Activated naive CD8-positive, alpha-beta T cell treated with anti-CD3 and anti-CD28 coated beads for 36 hours (primary cell): ENCODE results near the gene NUP214. TPM values are rescaled to one million over a fixed set of nuclear protein-coding genes. Genes with fewer than 3 reads are reported as not detected.
"Not testable (repeated sequence)": the region's sequence is repeated elsewhere in the genome, so short reads cannot be mapped to it uniquely, and the experiment has no call there.

Experiments
- DNase-seq: peaks from one replicate; pipeline ENCODE4 v3.0.0; 2021
- H3K27ac Mint-ChIP-seq: one replicate; pipeline ENCODE4 v1.8.0; 2022; ENCODE audit warnings: mild to moderate bottlenecking, moderate library complexity, mixed read lengths
- H3K27me3 Mint-ChIP-seq: one replicate; pipeline ENCODE4 v1.8.0; 2022; ENCODE audit warnings: mild to moderate bottlenecking, mixed read lengths
- H3K36me3 Mint-ChIP-seq: one replicate; pipeline ENCODE4 v1.8.0; 2021; ENCODE audit warnings: mild to moderate bottlenecking, mixed read lengths
- H3K4me1 Mint-ChIP-seq: one replicate; pipeline ENCODE4 v1.8.0; 2021; ENCODE audit warnings: mixed read lengths
- H3K4me3 Mint-ChIP-seq: one replicate; pipeline ENCODE4 v1.8.0; 2022; ENCODE audit warnings: mild to moderate bottlenecking, moderate library complexity, mixed read lengths
- H3K9me3 Mint-ChIP-seq: one replicate; pipeline ENCODE4 v1.8.0; 2022; ENCODE audit warnings: mixed read lengths
- total RNA-seq, 2 experiments: library from RNA; stranded (reverse); gene quantifications; one replicate each; pipeline ENCODE4 v1.2.3, GENCODE V29; 2021

The NUP214 gene
- total RNA-seq, 2 experiments from 2014 or later = 68.2 to 73.2 TPM

DNA sequence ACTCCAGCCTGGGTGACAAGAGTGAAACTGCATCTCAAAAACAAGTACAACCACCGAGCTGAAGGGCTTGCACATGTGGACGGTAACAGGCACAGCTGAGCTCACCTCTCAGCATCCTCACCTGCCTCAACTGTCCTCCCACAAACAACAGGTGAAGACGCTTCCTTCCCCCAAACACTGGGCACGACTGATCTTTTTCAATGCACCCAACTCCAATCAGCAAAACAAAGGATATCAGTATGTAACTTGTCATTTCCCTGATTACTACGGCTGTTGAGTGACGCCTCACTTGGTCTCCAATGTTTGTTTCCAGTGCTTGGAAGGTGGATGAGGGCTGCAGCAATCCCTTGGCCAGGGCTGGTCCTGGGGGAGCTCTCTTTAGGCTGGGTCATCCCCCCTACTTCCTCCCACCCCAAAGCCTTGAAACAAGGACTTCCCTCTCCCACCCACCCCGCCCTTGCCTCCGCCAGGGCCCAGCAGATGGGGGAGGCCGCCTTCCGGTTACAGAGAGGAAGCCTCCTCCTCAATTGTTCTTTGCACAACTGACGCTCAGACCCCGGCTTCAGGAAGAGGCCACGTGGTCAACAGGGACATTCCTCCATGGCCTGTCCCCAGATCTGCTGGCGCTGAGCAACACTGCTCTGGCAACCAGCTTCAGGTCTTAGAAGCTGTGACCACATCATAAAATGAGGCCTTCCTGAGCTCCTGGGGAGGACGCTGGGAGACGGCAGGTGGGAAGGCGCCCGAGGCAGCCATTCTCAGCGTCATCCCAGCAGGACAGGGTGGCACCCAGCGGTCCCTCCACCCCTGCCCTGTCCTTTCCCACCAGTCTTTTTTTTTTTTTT lies 145.0 kb downstream of the NUP214 start:
- Mint-ChIP-seq H3K4me1 (peaks cover 67% of the 10 kb centered on the region), H3K27me3 (no peaks in the 10 kb centered on the region), H3K27ac (peak overlapping the region; percentile 95), H3K36me3 (peaks cover 57% of the 10 kb centered on the region), H3K4me3 (peak overlapping the region; percentile 98), H3K9me3 (no peaks in the 10 kb centered on the region)
- DNase-seq = peak; percentile 67

DNA sequence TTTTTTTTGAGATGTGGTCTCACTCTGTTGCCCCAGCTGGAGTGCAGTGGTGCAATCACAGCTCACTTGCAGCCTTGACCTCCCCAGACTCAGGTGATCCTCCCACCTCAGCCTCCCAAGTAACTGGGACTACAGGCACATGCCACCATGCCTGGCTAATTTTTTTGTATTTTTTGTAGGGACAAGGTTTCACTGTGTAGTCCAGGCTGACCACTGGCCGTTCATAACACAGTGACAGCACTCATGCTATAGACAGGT lies 145.6 kb downstream of the NUP214 start:
- Mint-ChIP-seq H3K4me3 (peak overlapping the region; percentile 98), H3K27ac (peak overlapping the region; percentile 95), H3K36me3 (peaks cover 61% of the 10 kb centered on the region), H3K4me1 (peaks cover 61% of the 10 kb centered on the region)
- not testable (repeated sequence) for H3K9me3 Mint-ChIP-seq, DNase-seq, H3K27me3 Mint-ChIP-seq

DNA sequence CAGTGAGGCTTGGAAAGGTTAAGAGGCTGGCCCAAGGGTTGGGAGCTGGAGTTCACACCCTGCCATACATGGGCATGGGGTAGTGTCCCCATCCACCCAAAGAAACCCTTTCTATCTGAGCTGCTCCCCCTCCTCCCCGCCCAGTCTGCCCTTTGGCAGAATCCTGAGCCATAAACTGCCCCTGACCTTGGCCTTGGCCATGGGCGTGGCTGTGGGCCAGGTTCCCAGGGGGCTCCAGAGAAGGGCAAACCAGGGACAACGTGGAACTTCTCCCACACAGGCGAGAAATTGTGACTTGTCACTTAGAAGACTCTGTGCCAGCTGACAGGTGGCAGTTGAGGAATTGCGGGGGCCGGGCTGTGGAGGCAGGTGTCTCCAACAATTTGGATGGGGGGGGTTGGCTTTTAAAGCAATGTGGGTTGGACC lies 146.1 kb downstream of the NUP214 start:
- peaks cover 59% of the 10 kb centered on the region for H3K36me3 Mint-ChIP-seq
- H3K27me3 Mint-ChIP-seq = no peaks in the 10 kb centered on the region
- H3K27ac Mint-ChIP-seq = peak overlapping the region; percentile 95
- DNase-seq = no peak
- no peaks in the 10 kb centered on the region for H3K9me3 Mint-ChIP-seq
- H3K4me3 Mint-ChIP-seq = peak overlapping the region; percentile 98
- peaks cover 56% of the 10 kb centered on the region for H3K4me1 Mint-ChIP-seq

DNA sequence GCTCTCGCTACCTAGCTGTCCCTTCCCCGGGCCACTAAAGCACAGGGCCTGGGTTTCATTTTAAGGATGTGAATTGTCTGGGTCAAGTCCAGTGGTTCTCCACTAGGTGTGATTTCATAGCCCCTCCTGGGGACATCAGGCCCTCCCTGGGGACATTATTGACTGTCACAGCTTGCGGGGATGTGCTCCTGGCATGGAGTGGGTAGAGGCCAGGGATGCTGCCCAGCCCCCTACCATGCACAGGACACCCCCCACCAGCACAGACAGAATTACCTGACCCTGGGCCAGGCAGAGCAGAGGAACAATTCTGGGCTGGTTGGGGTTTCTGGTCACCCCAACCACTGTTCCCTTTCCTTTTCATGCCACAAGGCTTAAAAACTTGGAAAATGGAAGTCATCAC lies 146.8 kb downstream of the NUP214 start:
- peaks cover 56% of the 10 kb centered on the region for H3K36me3 Mint-ChIP-seq

DNA sequence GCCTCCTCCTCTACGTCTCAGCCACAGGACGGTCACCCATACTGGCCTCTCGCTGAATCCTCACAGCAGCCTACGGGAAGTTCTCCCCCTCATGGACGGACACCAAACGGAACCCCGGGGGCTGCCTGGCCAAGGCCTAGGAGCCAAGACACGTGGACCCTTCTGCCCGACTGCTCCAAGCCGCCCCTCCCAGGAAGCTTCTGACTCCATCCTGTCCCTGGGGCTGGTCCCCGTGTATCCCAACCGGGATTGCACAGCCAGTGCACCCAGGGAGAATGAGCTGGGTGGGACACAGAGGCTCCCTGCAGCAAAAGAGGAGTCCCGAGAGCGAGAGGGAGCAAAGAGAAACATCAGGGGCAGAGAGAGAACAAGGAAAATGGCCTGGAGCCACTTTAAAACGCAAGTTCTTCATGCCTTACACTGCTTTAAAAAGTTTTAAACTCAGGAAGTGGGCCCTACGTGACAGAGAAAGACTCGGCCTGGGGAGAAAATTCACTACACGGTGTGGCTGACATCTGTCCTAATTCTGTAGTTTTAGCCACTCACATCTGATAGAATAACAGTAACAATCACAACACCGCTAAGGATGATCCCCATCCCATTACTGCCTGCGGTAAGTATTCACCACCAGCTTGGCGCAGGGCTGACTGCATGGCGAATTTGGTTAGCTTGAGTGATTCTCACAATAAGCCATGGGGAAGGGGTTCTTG lies 147.9 kb downstream of the NUP214 start:
- peak overlapping the region; percentile 95 for H3K27ac Mint-ChIP-seq
- peaks cover 45% of the 10 kb centered on the region for H3K4me1 Mint-ChIP-seq
- peaks cover 56% of the 10 kb centered on the region for H3K36me3 Mint-ChIP-seq
- H3K4me3 Mint-ChIP-seq = peak overlapping the region; percentile 98
- no peaks in the 10 kb centered on the region for H3K27me3 Mint-ChIP-seq
- DNase-seq = peak; percentile 46
- H3K9me3 Mint-ChIP-seq = no peaks in the 10 kb centered on the region

More for the DNA sequence above, 146.8 kb downstream of the NUP214 start:
- Mint-ChIP-seq H3K27me3 (no peaks in the 10 kb centered on the region), H3K4me3 (peak overlapping the region; percentile 98), H3K4me1 (peaks cover 50% of the 10 kb centered on the region), H3K27ac (peak overlapping the region; percentile 95), H3K9me3 (no peaks in the 10 kb centered on the region)
- no peak for DNase-seq

DNA sequence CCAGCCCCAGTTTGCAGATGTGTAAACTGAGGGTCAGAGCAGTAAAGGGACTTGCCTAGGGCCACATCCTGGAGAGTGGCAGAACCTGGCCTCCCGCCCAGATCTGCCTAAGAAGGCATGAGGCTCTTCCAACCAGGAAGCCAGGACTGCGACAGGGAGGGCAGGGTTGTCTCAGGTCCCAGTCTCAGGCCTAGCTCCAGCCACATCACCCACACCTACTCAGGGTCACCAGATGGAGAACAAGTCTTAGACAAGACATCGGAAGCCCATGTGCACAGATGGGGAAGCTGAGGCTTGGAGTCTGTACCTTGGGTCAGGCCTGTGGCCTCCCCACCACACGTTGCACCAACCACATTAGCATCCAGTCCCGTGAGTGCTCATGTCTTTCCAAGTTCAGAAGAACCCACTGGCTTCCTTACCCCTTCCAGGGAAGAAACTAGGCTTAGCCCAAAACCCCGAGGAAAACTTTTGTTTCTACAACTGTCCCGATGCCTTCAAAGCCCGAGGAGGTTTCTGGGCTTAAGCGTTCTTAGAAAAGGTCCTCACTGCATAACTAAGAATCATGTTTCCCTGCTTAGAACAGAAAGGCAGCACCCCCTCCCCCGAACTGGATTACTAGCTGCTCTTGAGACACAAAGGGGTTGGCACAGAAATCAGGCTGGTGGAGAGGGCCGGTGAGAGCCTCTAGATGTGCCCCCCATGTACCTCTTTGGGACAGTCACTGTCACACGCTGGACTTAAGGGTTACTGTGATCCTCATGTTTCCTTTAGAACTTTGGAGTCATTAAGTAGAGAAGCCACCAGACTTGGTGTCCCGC lies 148.7 kb downstream of the NUP214 start:
- H3K9me3 Mint-ChIP-seq = no peaks in the 10 kb centered on the region
- peak overlapping the region; percentile 95 for H3K27ac Mint-ChIP-seq
- peaks cover 53% of the 10 kb centered on the region for H3K36me3 Mint-ChIP-seq
- DNase-seq = no peak
- H3K4me3 Mint-ChIP-seq = peak overlapping the region; percentile 98
- peaks cover 46% of the 10 kb centered on the region for H3K4me1 Mint-ChIP-seq
- no peaks in the 10 kb centered on the region for H3K27me3 Mint-ChIP-seq

DNA sequence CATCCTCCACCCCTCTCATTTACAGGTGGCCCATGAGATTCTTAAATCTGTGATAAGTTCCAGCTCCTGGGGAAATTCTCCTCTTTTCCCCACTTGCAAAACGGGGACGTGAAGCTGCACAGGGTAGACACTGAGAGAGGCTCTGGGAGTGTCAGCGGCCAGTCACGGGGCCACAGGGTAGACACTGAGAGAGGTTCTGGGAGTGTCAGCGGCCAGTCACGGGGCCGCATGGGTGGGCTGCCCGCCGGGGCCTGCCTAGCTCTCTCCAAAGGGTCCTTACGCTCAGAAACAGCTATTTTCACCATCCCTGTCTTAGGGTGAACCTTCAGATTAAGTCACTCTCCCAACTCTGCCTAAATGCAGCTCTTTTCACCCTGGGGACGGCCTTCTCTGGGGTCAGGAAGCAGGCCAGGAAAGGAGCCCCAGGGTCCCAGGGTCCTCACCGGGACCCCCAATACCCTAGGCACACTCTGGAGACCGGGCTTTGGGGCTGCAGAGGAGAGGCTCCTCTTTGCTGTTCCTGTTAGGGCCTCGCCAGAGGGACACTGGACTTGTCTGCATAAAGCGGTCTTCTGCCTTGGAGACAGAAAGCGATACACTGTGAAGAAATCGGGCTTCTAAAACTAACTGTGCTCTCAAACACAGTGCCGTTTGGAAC lies 149.4 kb downstream of the NUP214 start:
- Mint-ChIP-seq H3K9me3 (no peaks in the 10 kb centered on the region), H3K4me3 (peak overlapping the region; percentile 98), H3K4me1 (peaks cover 39% of the 10 kb centered on the region), H3K36me3 (peaks cover 46% of the 10 kb centered on the region), H3K27me3 (no peaks in the 10 kb centered on the region), H3K27ac (peak overlapping the region; percentile 95)
- DNase-seq = peak; percentile 36

DNA sequence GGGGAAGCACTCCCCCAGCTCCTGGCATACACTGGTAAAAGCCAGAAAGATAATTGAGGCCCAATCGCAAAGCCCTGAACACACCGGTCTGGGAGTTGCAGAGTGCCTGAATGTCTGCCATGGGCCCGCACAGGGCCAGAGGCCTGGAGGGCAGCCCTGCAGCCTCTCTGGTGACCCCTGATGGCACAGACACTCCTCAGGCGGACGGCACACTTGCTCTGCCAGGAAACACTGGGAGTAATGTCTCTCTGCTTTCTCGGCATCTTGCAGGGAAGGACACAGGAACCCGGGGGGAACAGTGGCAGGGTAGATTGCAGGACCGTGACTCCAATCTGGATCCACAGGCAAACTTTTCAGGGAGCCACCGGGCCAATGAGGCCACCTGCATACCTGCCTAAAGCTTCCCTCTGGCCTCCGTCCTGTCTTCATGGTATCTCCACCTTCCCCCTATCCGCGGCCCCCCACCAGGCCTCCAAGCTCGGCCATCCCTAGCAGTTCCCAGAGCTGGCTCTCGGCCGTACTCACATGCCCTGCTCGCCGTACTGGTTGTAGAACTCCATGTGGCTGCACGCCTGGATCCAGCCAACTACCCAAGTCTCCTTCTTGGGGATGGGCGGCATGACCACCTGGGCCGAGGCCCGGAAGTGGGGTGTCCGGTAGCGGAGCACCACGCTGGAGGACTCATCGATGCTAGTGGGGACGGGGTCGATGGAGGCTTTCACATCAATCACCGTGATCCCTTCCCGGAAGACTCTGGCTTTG lies 150.1 kb downstream of the NUP214 start:
- Mint-ChIP-seq H3K27ac (peak overlapping the region; percentile 95), H3K27me3 (no peaks in the 10 kb centered on the region), H3K4me1 (peaks cover 34% of the 10 kb centered on the region), H3K9me3 (no peaks in the 10 kb centered on the region), H3K36me3 (peaks cover 46% of the 10 kb centered on the region), H3K4me3 (peak overlapping the region; percentile 98)
- DNase-seq = peak; percentile 44

DNA sequence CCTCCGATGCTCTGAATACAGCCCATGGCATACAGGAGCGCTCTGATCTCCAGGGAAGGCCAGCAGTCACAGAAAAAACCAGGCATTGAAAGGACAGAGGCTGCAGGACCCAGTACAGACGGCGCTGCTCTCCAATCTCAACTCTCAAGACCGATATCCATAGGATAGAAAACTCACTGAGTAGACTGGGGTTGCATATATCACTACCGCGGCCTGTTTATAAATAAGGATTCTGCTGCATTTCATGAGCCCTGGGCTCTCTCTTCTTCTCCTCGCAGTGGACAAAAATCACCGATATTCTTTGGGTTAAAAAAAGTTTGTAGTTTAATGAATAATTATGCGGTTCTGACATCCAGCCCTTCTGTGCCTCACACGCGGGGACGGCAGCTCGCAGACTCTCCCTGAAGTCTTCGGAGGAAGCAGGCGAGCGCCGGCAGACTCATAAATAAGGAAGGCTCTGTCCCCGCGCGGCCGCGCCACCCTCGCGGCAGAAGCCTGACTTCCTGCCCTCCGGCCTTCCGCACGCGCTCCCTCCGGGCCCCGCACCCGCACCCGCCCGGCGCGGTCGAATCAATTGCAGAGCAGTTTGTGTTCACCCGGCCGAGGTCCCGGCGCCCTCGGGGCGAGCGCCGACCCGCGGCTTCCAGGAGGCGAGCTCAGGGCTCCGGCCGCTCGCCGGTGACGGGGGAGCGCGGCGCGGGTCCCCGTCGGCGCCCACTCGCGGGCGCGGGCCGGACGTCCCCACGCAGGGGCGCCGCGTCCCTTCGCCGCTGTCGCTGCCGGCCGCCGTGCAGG lies 150.9 kb downstream of the NUP214 start, which contains the start of gene FAM78A:
FAM78A (minus strand) TSS at position 417 of the 795 bp plus-strand sequence; CDS start at position 86, 331 bp downstream.
- H3K36me3 Mint-ChIP-seq = peaks cover 40% of the 10 kb centered on the region
- H3K27ac Mint-ChIP-seq = peak within 1 kb of the TSS; percentile 95
- H3K9me3 Mint-ChIP-seq = no peaks in the 10 kb centered on the region
- peak within 1 kb of the TSS; percentile 98 for H3K4me3 Mint-ChIP-seq
- H3K4me1 Mint-ChIP-seq = peaks cover 26% of the 10 kb centered on the region
- peak; percentile 61 for DNase-seq
- no peaks in the 10 kb centered on the region for H3K27me3 Mint-ChIP-seq

DNA sequence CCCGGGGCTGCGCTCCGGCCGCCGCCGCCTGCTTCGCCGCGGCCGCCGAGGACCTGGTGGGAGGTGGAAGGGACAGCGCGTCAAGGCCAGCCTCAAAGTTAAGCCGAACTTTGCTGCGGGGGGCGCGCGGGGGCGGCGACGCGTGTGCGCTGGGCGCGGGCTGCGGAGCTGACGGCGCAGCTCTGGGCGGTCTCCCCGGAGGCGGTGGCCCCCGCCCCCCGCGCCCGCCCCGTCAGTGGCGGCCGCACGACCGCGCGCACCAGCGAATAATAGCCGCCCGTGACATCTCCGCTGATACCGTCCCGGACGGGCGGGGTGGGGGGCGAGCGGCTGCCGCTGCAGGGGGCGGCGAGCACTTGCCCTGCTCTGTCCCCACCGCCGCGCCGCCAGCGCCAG lies 151.5 kb downstream of the NUP214 start:
- peak; percentile 54 for DNase-seq
- H3K27ac Mint-ChIP-seq = no peak overlapping the region
- H3K27me3 Mint-ChIP-seq = peaks cover 2% of the 10 kb centered on the region
- H3K4me3 Mint-ChIP-seq = peak overlapping the region; percentile 48
- H3K4me1 Mint-ChIP-seq = peaks cover 22% of the 10 kb centered on the region
- peaks cover 40% of the 10 kb centered on the region for H3K36me3 Mint-ChIP-seq
- H3K9me3 Mint-ChIP-seq = no peaks in the 10 kb centered on the region

DNA sequence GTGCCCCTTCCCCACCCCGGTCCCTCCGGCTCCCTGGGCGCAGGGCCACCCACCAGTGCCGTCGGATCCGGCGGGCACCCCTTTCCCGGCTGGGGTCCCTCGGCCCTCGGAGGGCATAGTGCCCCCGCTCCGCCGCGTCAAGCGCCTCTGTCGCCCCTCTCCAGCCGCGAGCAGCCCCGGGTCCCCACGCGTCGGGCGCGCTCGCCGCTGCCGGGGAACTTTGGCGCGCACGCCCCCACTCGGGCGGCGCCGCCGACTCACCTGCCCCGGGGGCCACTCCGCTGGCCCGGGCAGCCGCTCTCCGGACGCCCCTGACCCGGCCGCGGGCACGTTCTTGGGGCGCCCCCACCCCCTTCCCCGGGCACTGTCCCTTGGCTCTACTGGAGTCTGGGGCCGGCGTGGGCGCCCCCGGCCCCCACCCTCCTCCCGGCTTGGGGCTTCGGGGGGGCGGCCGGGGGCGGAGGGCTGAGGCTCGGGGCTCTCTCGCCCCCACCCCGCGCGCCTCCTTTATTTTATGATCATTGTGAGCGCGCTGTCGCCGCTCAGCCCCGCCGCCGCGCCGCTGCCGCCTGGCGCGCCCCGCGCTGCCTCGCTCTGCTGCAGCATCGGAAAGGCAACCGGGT lies 152.0 kb downstream of the NUP214 start:
- H3K36me3 Mint-ChIP-seq = peaks cover 36% of the 10 kb centered on the region
- H3K4me3 Mint-ChIP-seq = peak overlapping the region; percentile 14
- H3K27ac Mint-ChIP-seq = no peak overlapping the region
- no peaks in the 10 kb centered on the region for H3K9me3 Mint-ChIP-seq
- H3K4me1 Mint-ChIP-seq = peaks cover 22% of the 10 kb centered on the region
- DNase-seq = peak; percentile 45
- H3K27me3 Mint-ChIP-seq = peaks cover 8% of the 10 kb centered on the region

DNA sequence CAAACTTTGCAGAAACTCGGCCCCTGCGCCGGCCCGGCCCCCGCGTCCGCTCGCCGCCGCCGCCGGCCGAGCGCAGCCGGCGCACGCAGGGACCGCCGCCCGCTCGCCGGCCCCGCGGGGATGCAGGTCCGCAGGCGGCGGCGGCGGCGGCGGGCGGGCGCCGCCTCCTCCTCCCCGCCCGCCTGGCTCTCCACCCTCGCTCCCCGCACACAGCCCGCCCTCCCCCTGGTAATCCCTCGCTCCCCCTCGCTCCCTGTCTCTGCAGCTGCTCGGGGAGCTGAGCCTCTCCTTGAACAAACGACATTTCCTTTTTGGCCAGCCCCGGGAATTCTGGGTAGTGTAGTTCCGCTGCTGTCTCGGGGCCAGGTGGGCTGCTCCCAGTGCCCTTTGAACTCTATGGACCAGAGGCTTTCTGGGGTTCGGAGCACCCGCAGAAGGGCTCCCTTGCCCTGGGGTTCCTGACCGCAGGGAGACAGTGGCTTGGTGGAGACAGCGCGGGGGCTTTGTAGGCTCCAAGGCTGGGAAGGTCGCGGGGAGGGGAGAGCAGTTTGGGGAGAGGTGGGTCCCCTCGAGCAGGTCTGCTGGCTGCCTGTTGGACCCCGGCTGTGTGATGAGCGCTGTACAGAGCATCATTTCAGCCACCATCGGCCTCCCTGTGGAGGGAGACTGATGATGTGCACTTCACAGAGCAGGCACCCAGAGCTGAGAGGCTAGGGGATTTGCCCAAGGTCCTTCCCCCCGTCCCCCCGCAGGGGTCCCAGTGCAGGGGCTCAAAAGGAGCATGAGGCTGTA lies 152.7 kb downstream of the NUP214 start:
- H3K4me1 Mint-ChIP-seq = peaks cover 16% of the 10 kb centered on the region
- no peaks in the 10 kb centered on the region for H3K9me3 Mint-ChIP-seq
- DNase-seq = peak; percentile 75
- peak overlapping the region; percentile 80 for H3K4me3 Mint-ChIP-seq
- peaks cover 8% of the 10 kb centered on the region for H3K27me3 Mint-ChIP-seq
- peaks cover 32% of the 10 kb centered on the region for H3K36me3 Mint-ChIP-seq
- peak overlapping the region; percentile 83 for H3K27ac Mint-ChIP-seq
